GM18951 (cell line): ENCODE measurements around the gene GMNN.

Experiments used
- POLR2A ChIP-seq: IDR thresholded peaks from 4 replicates; pipeline ENCODE4 v1.6.1; 2011; ENCODE audit warnings: mild to moderate bottlenecking; ENCODE audit not compliant: insufficient read length, insufficient read depth; ENCODE audit errors: extremely low read depth
- in situ Hi-C: fragments of 300-500 bp; cut with MboI; formaldehyde crosslinking; loops from one replicate; pipeline ENCODE4 v1.12.0; 2022; ENCODE audit warnings: low sequenced_read_pairs, mixed read lengths, inconsistent platforms; ENCODE audit not compliant: unreplicated experiment

Gene GMNN

DNA sequence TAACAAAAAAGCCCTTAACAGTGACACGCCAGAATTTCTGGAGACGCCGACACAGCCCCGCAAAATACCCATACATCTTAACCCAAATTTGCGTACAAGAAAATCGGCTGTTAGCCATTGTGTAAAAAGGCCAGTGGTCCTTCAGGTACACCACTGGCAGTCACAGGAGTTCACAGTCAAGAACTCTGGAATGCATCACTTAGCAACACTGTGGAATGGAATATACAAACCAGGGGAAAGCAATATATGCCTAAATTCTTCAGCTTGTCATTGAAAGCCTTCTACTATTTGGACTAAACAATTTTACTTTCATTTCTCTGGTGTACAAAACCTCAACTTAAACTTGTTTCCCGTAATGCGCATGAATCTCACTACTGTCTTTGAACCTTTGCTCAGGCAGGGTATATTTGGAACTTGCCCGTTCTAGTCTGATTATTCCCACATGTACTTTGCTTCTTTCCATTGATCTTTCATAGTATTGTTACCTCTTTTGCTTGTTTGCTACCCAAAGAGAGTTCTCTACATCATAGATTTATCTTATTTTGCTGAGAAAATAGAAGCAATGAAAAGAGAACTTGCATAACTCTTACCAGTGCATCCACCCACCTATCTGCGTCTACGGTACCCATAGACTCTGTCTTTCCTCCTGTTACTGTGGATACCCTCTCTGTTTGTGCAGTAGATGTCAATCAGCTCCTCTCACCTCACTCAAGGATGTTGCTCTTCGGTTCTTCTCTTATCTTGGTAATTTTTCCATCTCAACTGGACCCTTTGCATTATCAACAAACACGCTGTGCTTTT lies 24.2 kb downstream of the GMNN start, which contains the start of gene ARMH2:
Gene ARMH2, minus strand, starts transcription at position 178 of the 801 bp plus-strand sequence. Its CDS starts 60 bp downstream, at position 118.
- no peak for TF ChIP-seq POLR2A
- in situ Hi-C loops, result no loop called here

DNA sequence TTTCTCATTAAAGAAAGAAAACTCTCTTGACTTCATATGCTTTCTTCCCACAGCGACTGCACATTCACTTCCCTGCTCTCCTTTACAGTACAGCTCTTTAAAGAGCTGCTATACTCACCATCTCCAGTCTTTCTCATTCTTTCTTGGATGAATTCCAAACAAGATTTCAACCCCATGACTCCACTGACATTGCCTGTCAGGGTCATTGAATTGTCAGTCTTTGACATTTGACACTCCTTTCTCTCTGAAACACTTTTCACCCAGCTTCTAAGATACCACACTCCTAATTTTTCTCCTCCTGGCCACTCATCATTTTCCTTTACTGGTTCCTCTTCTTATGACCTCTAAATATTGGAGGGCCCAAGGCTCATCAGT lies 24.8 kb downstream of the GMNN start:
- TF ChIP-seq POLR2A, result no peak
- in situ Hi-C loops, result no loop called here

GRCh38 chr6:24802271-24803059 lies 27.7 kb downstream of the GMNN start:
- in situ Hi-C loops, result no loop called here
- TF ChIP-seq POLR2A, result no peak

DNA sequence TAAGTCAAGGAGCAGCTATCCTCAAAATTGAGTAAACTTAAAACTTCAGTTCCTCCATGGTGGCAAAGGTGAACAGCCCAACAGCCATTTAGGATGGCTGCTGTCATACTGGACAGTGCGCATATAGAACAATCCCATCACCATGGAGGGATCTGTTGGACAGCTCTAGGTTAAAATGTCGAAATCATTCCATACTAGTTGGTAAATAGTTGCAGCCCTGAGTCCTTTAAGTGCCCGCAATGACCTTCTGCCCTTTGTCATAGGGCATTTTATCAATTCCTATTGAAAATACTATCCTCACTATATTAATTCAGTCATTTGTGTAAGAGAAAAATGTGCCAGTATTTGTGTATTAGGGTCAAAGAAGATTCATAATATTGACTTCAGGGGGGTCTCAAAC lies 32.8 kb downstream of the GMNN start:
- no peak for TF ChIP-seq POLR2A
- in situ Hi-C loops, result no loop called here

GRCh38 chr6:24809728-24810127 lies 35.0 kb downstream of the GMNN start:
- in situ Hi-C loops, result no loop called here

GRCh38 chr6:24818346-24818745 lies 43.6 kb downstream of the GMNN start:
- in situ Hi-C loops, result no loop called here
- TF ChIP-seq POLR2A, result no peak

More at GRCh38 chr6:24809728-24810127, 35.0 kb downstream of the GMNN start:
- TF ChIP-seq POLR2A, result no peak

GRCh38 chr6:24821860-24822444 lies 47.2 kb downstream of the GMNN start:
- in situ Hi-C loops, result no loop called here
- TF ChIP-seq POLR2A, result no peak

DNA sequence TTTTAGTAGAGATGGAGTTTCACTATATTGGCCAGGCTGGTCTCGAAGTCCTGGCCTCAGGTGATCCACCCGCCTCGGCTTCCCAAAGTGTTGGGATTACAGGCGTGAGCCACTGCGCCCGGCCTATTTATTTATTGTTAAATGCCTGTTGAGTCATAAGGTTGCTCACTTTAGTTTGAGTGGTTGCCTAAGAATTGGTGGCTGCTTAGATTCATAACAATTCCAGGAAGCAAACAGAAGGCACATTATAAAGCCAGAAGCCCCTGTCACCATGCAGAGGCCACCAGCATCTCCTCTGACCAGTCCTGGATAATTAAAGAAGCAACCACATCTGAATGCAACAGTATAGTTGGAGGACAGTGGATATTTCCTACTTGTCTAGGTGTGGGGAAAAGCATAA lies 48.0 kb downstream of the GMNN start:
- in situ Hi-C loops, result no loop called here
- no peak for TF ChIP-seq POLR2A

GRCh38 chr6:24823185-24823584 lies 48.4 kb downstream of the GMNN start:
- in situ Hi-C loops, result no loop called here
- TF ChIP-seq POLR2A, result no peak

DNA sequence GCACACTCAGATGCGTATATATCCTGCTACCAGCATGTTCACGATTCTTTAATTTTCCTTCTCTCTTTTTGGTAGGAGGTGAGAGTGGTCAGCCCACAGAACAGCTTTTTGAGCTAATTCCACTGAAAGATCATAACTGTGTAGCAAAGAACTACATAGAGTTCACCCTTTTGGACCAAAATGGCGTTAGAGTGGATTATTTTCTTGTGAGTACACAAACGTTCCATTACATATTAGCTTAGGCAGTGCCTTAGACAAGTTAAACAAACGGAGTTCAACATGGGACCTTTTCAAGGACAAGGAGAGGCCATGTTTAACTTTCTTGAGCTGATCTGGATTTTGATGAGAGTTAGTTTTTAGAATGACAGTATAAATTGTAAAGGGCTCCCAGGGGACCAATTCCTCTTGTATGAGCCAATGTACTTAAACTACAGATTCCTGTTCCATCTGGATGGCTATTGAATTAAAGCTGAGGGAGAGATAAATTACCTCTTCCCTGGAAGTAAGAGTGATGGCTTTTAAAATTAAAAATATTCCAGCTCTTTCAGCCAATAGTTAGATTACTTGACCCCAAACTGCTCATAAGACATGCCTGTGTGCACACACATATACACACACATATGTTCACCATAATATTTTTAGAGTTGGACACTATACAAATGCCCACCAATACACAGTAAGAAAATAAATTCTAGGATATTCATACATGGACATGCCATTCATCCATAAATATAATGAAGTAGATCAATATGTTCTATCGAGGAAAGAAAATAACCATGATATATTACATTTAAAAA lies 49.6 kb downstream of the GMNN start:
- in situ Hi-C loops, result no loop called here
- TF ChIP-seq POLR2A, result no peak

DNA sequence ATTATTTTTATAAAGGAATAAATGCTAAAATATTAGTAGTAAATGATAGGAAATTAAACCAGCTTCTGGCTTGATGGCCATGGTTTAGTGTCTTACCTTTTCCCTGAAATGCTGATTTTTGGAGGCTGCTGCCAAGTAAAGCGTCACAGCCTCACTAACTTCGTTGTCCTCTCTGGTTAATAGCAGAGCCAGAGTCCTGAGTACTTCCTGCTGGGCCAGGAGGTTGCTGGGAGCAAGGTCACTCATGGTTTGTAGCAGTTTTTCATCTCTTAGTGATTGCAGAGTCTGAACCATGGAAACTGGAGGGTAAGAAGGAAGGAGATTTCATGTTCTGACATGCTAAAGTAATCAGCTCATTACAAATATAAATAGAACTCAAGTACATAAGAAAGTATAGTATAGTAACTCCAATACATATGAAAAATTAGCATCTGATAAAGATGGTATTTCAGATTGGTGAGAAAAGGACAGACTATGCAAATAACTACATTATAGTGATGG lies 50.4 kb downstream of the GMNN start:
- in situ Hi-C loops, result no loop called here
- TF ChIP-seq POLR2A, result no peak

- no peak for TF ChIP-seq POLR2A
- in situ Hi-C loops, result no loop called here
These were observed 52.4 kb downstream of the GMNN start for GRCh38 chr6:24827162-24827561.

DNA sequence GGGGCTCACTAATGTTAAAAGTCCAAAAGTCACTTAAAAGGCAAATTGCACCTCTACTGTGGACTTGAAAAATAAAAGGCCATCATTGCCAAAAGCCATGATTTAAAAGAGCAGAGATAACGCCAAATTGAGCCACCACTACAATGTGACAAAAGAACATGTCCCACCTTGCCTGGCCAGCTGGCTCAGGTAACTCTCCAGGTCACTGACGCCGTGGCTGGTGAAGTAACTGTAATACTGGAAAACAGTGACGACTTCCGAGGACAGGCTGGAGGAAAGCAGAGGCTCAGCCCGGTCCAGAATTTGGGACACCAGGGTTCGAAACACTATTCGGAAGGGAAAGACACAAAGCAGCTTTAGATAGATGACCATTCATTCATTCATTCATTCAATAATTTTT lies 53.2 kb downstream of the GMNN start:
- in situ Hi-C loops, result no loop called here
- no peak for TF ChIP-seq POLR2A

DNA sequence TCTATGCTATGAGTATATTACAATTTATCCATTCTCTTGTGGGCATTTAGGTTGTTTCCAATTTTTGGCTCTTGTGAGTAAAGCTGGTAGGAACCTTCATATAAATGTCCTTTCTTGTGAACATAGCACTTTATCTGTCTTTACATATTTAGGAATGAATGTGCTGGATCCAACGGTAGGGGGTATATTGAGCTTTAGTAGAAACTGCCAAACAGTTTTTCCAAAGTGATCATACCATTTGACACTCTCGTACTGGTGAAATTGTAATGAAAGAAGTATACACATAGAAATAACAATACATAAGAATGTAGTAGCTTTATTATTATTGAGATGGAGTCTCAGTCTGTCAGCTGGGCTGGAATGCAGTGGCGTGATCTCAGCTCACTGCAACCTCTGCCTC lies 54.9 kb downstream of the GMNN start:
- in situ Hi-C loops, result no loop called here
- no peak for TF ChIP-seq POLR2A
